ENCODE data around the gene PROC. TPM values are rescaled to one million over a fixed set of nuclear protein-coding genes. Genes with fewer than 3 reads are reported as not detected.

The PROC gene
- total and polyA plus RNA-seq, 2 of the 4 experiments (the other 2 are of a cell fraction): 0.07 TPM; not detected in 1

GRCh38 chr2:127413200-127413599 lies 5.0 kb upstream of the PROC start:
- no peak overlapping the region for H2BK120ac ChIP-seq (ENCODE audit: low read depth, low read length)
- CTCF ChIA-PET: interaction anchor here (0.6 kb wide), 1 partner anchor 17 kb away, joined by 3 read pairs; no protein-coding TSS in a partner anchor
- POLR2A ChIA-PET (ENCODE audit: unreplicated experiment): no interaction called here
- no peak overlapping the region for H3K56ac ChIP-seq (ENCODE audit: extremely low read depth, insufficient read depth, low read length)
- H3K27ac ChIP-seq (ENCODE audit: insufficient read depth, low read length): no peak overlapping the region
- no peak overlapping the region for H4K5ac ChIP-seq (ENCODE audit: low read depth, low read length)
- H2BK20ac ChIP-seq (ENCODE audit: low read depth, low read length): no peak overlapping the region
- H3K4me3 ChIP-seq (ENCODE audit: insufficient read depth, low read depth, low read length): no peak overlapping the region
- H3K4me2 ChIP-seq (ENCODE audit: low read depth, low read length): no peak overlapping the region
- H3K18ac ChIP-seq (ENCODE audit: low read depth, low read length): no peak overlapping the region
- peaks cover 0 to 7% of the 10 kb centered on the region in 2 experiments; a peak in 1 of 4 replicates for H3K79me1 ChIP-seq (ENCODE audit: low read depth in 1 of 2, low read length in 2 of 2)
- peak overlapping the region; percentile 2; the same call in 1 of the 2 replicates for H3K4ac ChIP-seq (ENCODE audit: low read depth, low read length)
- no peak overlapping the region for H2AK5ac ChIP-seq (ENCODE audit: low read depth, low read length)
- no peak overlapping the region for H2AFZ ChIP-seq (replicated peaks; ENCODE audit: low read length, poor library complexity)
- TF ChIP-seq NFE2L2 (IDR thresholded peaks at IDR 0.05; ENCODE audit: low read depth, low read length) (no peak), USF2 (IDR thresholded peaks at IDR 0.05; ENCODE audit: low read depth, low read length) (no peak), FOS (IDR thresholded peaks at IDR 0.05; ENCODE audit: low read depth, low read length) (no peak), CTCF (conservative IDR thresholded peaks at IDR 0.05; ENCODE audit: low read depth, low read length) (no peak), SMC3 (IDR thresholded peaks at IDR 0.05; ENCODE audit: low read depth, low read length) (no peak)
- H3K36me3 ChIP-seq (ENCODE audit: control insufficient read depth, insufficient read depth, low read length): no peaks in the 10 kb centered on the region
- H3K9ac ChIP-seq (ENCODE audit: low read depth, low read length): no peak overlapping the region
- no peak for DNase-seq
- H3K9me3 ChIP-seq (ENCODE audit: control insufficient read depth, insufficient read depth, low read length): no peaks in the 10 kb centered on the region
- intact Hi-C loops (cut with micrococcal nuclease): no loop called here
- peaks cover 20% of the 10 kb centered on the region for H3K4me1 ChIP-seq (ENCODE audit: control insufficient read depth, insufficient read depth, low read length)
- no peak overlapping the region for H4K91ac ChIP-seq (ENCODE audit: insufficient read depth, low read depth, low read length)
- peak overlapping the region; percentile 4 for H2BK5ac ChIP-seq (ENCODE audit: low read depth, low read length, poor library complexity, severe bottlenecking)
- H4K8ac ChIP-seq (ENCODE audit: low read depth in 2 of 2, low read length in 2 of 2): no peak overlapping the region
- no CpG with 5 or more reads among the region's 3 CpGs for WGBS, 2 experiments (ENCODE audit: extremely low coverage in 2 of 2, insufficient read length in 1 of 2)
- no peak overlapping the region for H2BK15ac ChIP-seq (ENCODE audit: low read depth, low read length)
- ATAC-seq (ENCODE audit: low read depth): no peak
- H3K27me3 ChIP-seq (ENCODE audit: control insufficient read depth, insufficient read depth, low read length): no peaks in the 10 kb centered on the region; the same call in 1 of the 2 replicates
- no peak overlapping the region for H2AK9ac ChIP-seq (replicated peaks; ENCODE audit: low read depth, low read length, poor library complexity)
- H3K23ac ChIP-seq (ENCODE audit: low read depth, low read length): no peak overlapping the region
- H3K9me1 ChIP-seq (ENCODE audit: insufficient read depth, low read length): peaks cover 23% of the 10 kb centered on the region
- dilution Hi-C loops (cut with HindIII; ENCODE audit: low sequenced_read_pairs, unreplicated experiment): no loop called here
- BruUV-seq (replicated peaks): no TSS peak
- no peaks in the 10 kb centered on the region for H4K20me1 ChIP-seq (ENCODE audit: insufficient read depth, low read length)
- no peak overlapping the region for H3K14ac ChIP-seq (replicated peaks; ENCODE audit: low read depth, low read length)
- in situ Hi-C loops (cut with MboI; ENCODE audit: low sequenced_read_pairs): no loop called here

Measured in IMR-90 (cell line).